HL-60 (cell line): ENCODE measurements around the gene ITPRIPL2.

Source experiments
- DNase-seq, 2 experiments: peaks; one replicate each; pipeline ENCODE4 v3.0.0-alpha.2; 2010 to 2020; ENCODE audit warnings: low read depth in 1 of 2, low spot score in 1 of 2
- H3K27ac ChIP-seq: fragments of 250-450 bp; sonication (Bioruptor Pico); replicated peaks from 2 replicates; pipeline ENCODE4 v1.5.1; 2020; ENCODE audit warnings: mild to moderate bottlenecking, moderate library complexity
- H3K27me3 ChIP-seq: fragments of 250-450 bp; sonication (Bioruptor Pico); 2 replicates; pipeline ENCODE4 v1.5.1; 2021; ENCODE audit warnings: mild to moderate bottlenecking, moderate library complexity; ENCODE audit not compliant: insufficient read depth, poor library complexity, severe bottlenecking
- H3K4me3 ChIP-seq: replicated peaks from 2 replicates; pipeline ENCODE4 v1.5.1; 2011; ENCODE audit warnings: mild to moderate bottlenecking, control low read depth, low read length; ENCODE audit not compliant: insufficient read depth
- GABPA ChIP-seq: IDR thresholded peaks from 2 replicates; pipeline ENCODE4 v1.6.1; 2012; ENCODE audit warnings: low read depth
- POLR2AphosphoS5 ChIP-seq: IDR thresholded peaks from 2 replicates; pipeline ENCODE4 v1.6.1; 2012; ENCODE audit warnings: low read depth
- SPI1 ChIP-seq: IDR thresholded peaks from 2 replicates; pipeline ENCODE4 v1.6.1; 2012; ENCODE audit warnings: low read depth, mild to moderate bottlenecking, borderline replicate concordance
- TF ChIP-seq, protein P1 (sequence below): IDR thresholded peaks from one replicate; pipeline ENCODE4 v1.5.1; 2011; ENCODE audit warnings: low read length, control low read depth, inconsistent platforms; ENCODE audit not compliant: insufficient read depth
- TF ChIP-seq, protein P2 (sequence below): IDR thresholded peaks from 2 replicates; pipeline ENCODE4 v1.6.1; 2012; ENCODE audit warnings: low read depth; ENCODE audit not compliant: insufficient replicate concordance

Gene ITPRIPL2

DNA sequence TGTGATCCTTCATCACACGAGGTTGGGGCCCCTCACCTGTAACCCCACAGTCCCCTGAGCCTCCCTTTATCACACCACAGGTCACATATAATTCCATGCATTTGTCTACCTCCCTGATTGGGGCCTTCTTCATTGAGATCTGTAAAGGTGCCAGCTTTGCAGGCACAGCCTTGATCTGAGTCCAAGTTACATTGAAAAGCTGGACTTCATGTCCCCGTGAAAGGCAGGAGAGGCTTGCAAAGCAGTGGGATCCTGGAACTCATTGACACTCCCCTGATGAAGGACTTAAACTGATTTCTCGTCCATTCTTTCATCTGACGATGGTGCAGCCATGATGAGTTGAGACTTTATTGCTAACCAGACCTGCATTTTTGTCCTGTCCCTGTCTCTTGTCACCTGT is 50.5 kb downstream of the ITPRIPL2 start:
- Histone ChIP-seq H3K4me3 (no peak overlapping the region), H3K27me3 (peaks cover 19% of the 10 kb centered on the region), H3K27ac (no peak overlapping the region)
- DNase-seq = no peak
- TF ChIP-seq POLR2AphosphoS5 = no peak
- TF ChIP-seq GABPA = no peak
- TF ChIP-seq, protein P1, sequence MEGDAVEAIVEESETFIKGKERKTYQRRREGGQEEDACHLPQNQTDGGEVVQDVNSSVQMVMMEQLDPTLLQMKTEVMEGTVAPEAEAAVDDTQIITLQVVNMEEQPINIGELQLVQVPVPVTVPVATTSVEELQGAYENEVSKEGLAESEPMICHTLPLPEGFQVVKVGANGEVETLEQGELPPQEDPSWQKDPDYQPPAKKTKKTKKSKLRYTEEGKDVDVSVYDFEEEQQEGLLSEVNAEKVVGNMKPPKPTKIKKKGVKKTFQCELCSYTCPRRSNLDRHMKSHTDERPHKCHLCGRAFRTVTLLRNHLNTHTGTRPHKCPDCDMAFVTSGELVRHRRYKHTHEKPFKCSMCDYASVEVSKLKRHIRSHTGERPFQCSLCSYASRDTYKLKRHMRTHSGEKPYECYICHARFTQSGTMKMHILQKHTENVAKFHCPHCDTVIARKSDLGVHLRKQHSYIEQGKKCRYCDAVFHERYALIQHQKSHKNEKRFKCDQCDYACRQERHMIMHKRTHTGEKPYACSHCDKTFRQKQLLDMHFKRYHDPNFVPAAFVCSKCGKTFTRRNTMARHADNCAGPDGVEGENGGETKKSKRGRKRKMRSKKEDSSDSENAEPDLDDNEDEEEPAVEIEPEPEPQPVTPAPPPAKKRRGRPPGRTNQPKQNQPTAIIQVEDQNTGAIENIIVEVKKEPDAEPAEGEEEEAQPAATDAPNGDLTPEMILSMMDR = no peak
- no peak for TF ChIP-seq SPI1
- TF ChIP-seq, protein P2, sequence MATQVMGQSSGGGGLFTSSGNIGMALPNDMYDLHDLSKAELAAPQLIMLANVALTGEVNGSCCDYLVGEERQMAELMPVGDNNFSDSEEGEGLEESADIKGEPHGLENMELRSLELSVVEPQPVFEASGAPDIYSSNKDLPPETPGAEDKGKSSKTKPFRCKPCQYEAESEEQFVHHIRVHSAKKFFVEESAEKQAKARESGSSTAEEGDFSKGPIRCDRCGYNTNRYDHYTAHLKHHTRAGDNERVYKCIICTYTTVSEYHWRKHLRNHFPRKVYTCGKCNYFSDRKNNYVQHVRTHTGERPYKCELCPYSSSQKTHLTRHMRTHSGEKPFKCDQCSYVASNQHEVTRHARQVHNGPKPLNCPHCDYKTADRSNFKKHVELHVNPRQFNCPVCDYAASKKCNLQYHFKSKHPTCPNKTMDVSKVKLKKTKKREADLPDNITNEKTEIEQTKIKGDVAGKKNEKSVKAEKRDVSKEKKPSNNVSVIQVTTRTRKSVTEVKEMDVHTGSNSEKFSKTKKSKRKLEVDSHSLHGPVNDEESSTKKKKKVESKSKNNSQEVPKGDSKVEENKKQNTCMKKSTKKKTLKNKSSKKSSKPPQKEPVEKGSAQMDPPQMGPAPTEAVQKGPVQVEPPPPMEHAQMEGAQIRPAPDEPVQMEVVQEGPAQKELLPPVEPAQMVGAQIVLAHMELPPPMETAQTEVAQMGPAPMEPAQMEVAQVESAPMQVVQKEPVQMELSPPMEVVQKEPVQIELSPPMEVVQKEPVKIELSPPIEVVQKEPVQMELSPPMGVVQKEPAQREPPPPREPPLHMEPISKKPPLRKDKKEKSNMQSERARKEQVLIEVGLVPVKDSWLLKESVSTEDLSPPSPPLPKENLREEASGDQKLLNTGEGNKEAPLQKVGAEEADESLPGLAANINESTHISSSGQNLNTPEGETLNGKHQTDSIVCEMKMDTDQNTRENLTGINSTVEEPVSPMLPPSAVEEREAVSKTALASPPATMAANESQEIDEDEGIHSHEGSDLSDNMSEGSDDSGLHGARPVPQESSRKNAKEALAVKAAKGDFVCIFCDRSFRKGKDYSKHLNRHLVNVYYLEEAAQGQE = no peak

DNA sequence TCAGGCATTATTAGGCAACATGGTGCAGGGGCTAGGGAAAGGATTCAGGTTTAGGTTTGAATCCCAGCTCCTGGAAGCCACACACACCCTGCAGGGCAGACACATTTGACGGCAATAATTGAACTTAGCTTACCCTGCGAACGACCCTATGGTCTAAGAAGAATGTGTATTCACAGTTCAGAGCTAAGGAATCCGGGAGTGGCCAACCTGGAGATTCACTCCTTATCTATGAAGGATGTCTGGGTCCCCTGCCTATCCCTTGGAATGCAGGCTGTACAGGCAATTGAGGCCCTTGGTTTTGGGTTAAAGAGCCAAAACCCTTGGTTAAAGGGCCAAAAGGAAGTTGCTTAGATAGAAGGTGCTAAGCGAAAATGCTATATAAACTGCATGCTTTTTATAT is 51.3 kb downstream of the ITPRIPL2 start:
- H3K27ac ChIP-seq = no peak overlapping the region
- TF ChIP-seq GABPA (no peak), SPI1 (no peak), POLR2AphosphoS5 (no peak)
- TF ChIP-seq, protein P1 = no peak
- TF ChIP-seq, protein P2 = no peak
- no peak overlapping the region for H3K4me3 ChIP-seq
- DNase-seq = no peak
- peaks cover 26% of the 10 kb centered on the region for H3K27me3 ChIP-seq

DNA sequence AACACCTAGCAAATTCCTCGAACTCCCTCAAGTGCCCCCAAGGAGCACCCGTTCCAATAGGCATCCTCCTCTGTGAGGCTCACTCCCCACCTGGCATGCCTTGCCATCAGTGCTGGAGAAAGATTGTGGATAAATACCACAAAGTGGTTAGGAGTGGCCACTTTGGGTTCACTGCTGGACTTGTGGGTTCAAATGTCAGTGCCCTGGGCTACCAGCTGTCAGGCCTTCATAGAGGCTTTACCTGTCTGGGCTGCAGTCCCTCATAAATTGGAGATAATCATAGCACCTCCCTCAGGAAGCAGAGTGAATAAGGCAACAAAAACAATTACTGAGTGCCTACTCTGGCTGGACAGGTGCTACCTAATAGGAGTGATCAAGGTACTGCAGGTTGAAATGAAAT is 52.7 kb downstream of the ITPRIPL2 start:
- H3K27ac ChIP-seq = no peak overlapping the region
- no peak for DNase-seq

More for the DNA sequence above, 52.7 kb downstream of the ITPRIPL2 start:
- peaks cover 28% of the 10 kb centered on the region for H3K27me3 ChIP-seq
- TF ChIP-seq POLR2AphosphoS5 (no peak), SPI1 (no peak), GABPA (no peak)
- TF ChIP-seq, protein P2 = no peak
- TF ChIP-seq, protein P1 = no peak
- H3K4me3 ChIP-seq = no peak overlapping the region
